H9 (cell line): ENCODE measurements around the gene FANCC. TPM values are rescaled to one million over a fixed set of nuclear protein-coding genes. Genes with fewer than 3 reads are reported as not detected.

Source experiments
- DNase-seq: peaks from one replicate; pipeline ENCODE4 v3.0.0-alpha.2; 2017
- H2AFZ ChIP-seq: one replicate; pipeline ENCODE4 v1.6.1; 2013; ENCODE audit warnings: mild to moderate bottlenecking, low read length, control low read depth, moderate library complexity
- H2AK5ac ChIP-seq: 2 replicates; pipeline ENCODE4 v1.6.1; 2013; ENCODE audit warnings: low read length, control low read depth, mixed read lengths; ENCODE audit not compliant: insufficient read length
- H2BK120ac ChIP-seq: one replicate; pipeline ENCODE4 v1.6.1; 2013; ENCODE audit warnings: low read depth, mild to moderate bottlenecking, low read length, control low read depth, inconsistent platforms; ENCODE audit not compliant: poor library complexity, severe bottlenecking
- H2BK12ac ChIP-seq: 2 replicates; pipeline ENCODE4 v1.6.1; 2013; ENCODE audit warnings: low read length, control low read depth, mixed read lengths, low read depth; ENCODE audit not compliant: insufficient read length
- H2BK15ac ChIP-seq: 2 replicates; pipeline ENCODE4 v1.6.1; 2013; ENCODE audit warnings: low read depth, low read length, control low read depth
- H2BK20ac ChIP-seq: one replicate; pipeline ENCODE4 v1.6.1; 2013; ENCODE audit warnings: low read depth, mild to moderate bottlenecking, low read length, control low read depth, inconsistent platforms; ENCODE audit not compliant: poor library complexity, severe bottlenecking
- H2BK5ac ChIP-seq: 2 replicates; pipeline ENCODE4 v1.6.1; 2013; ENCODE audit warnings: low read length, control low read depth, mixed read lengths; ENCODE audit not compliant: insufficient read length
- H3K14ac ChIP-seq: 2 replicates; pipeline ENCODE4 v1.6.1; 2013; ENCODE audit warnings: low read length, control low read depth; ENCODE audit not compliant: insufficient read depth
- H3K18ac ChIP-seq: 2 replicates; pipeline ENCODE4 v1.6.1; 2013; ENCODE audit warnings: low read depth, mild to moderate bottlenecking, mixed read lengths, low read length, control low read depth; ENCODE audit not compliant: insufficient read length
- H3K23ac ChIP-seq: 2 replicates; pipeline ENCODE4 v1.6.1; 2013; ENCODE audit warnings: low read length, control low read depth, mixed read lengths, low read depth; ENCODE audit not compliant: insufficient read length
- H3K23me2 ChIP-seq: 2 replicates; pipeline ENCODE4 v1.6.1; 2013; ENCODE audit warnings: low read depth, mild to moderate bottlenecking, mixed read lengths, low read length, control low read depth; ENCODE audit not compliant: insufficient read length, poor library complexity, severe bottlenecking
- H3K27ac ChIP-seq: 2 replicates; pipeline ENCODE4 v1.5.1; 2013; ENCODE audit warnings: low read length, control low read depth, mixed read lengths, low read depth; ENCODE audit not compliant: insufficient read length
- H3K27me3 ChIP-seq: 2 replicates; pipeline ENCODE4 v1.6.1; 2013; ENCODE audit warnings: low read length, control low read depth, inconsistent platforms; ENCODE audit not compliant: insufficient read depth
- H3K4ac ChIP-seq: 2 replicates; pipeline ENCODE4 v1.6.1; 2013; ENCODE audit warnings: low read depth, mild to moderate bottlenecking, control low read depth, inconsistent platforms, low read length, moderate library complexity
- H3K4me1 ChIP-seq: 2 replicates; pipeline ENCODE4 v1.6.1; 2013; ENCODE audit warnings: low read length, control low read depth, inconsistent platforms; ENCODE audit not compliant: insufficient read depth
- H3K4me2 ChIP-seq: 2 replicates; pipeline ENCODE4 v1.6.1; 2013; ENCODE audit warnings: low read length, control low read depth, mixed read lengths; ENCODE audit not compliant: insufficient read length, insufficient read depth
- H3K56ac ChIP-seq: 2 replicates; pipeline ENCODE4 v1.6.1; 2013; ENCODE audit warnings: low read depth, mild to moderate bottlenecking, mixed read lengths, low read length, control low read depth; ENCODE audit not compliant: insufficient read length
- H3K79me1 ChIP-seq: 2 replicates; pipeline ENCODE4 v1.6.1; 2013; ENCODE audit warnings: low read depth, mild to moderate bottlenecking, moderate library complexity, low read length, control low read depth, inconsistent platforms; ENCODE audit not compliant: insufficient read depth, poor library complexity, severe bottlenecking
- H3K79me2 ChIP-seq: 2 replicates; pipeline ENCODE4 v1.6.1; 2013; ENCODE audit warnings: low read length, control low read depth, inconsistent platforms; ENCODE audit not compliant: insufficient read depth
- H3K9ac ChIP-seq: 2 replicates; pipeline ENCODE4 v1.6.1; 2013; ENCODE audit warnings: low read length, control low read depth, mixed read lengths; ENCODE audit not compliant: insufficient read length; ENCODE audit errors: extremely low read depth
- H3K9me3 ChIP-seq: one replicate; pipeline ENCODE4 v1.6.1; 2013; ENCODE audit warnings: low read depth, low read length, inconsistent platforms; ENCODE audit not compliant: control insufficient read depth
- H3T11ph ChIP-seq: one replicate; pipeline ENCODE4 v1.6.1; 2013; ENCODE audit warnings: mild to moderate bottlenecking, low read length, control low read depth, inconsistent platforms
- H4K20me1 ChIP-seq: one replicate; pipeline ENCODE4 v1.6.1; 2013; ENCODE audit not compliant: control insufficient read depth, insufficient read length, insufficient read depth
- H4K5ac ChIP-seq: 2 replicates; pipeline ENCODE4 v1.6.1; 2013; ENCODE audit warnings: low read depth, mild to moderate bottlenecking, mixed read lengths, low read length, control low read depth; ENCODE audit not compliant: insufficient read length
- H4K8ac ChIP-seq: replicated peaks from 2 replicates; pipeline ENCODE4 v1.6.1; 2013; ENCODE audit warnings: low read length, control low read depth, mixed read lengths, low read depth; ENCODE audit not compliant: insufficient read length
- H4K91ac ChIP-seq: 2 replicates; pipeline ENCODE4 v1.6.1; 2013; ENCODE audit warnings: low read depth, mild to moderate bottlenecking, moderate library complexity, mixed read lengths, low read length, control low read depth; ENCODE audit not compliant: insufficient read length
- H3K27ac Mint-ChIP-seq, 3 experiments: 2 replicates in 2 of 3; 3 replicates in 1 of 3; pipeline ENCODE4 v1.8.0; 2020 to 2021; ENCODE audit warnings: mixed read lengths in 3 of 3, mild to moderate bottlenecking in 1 of 3, moderate library complexity in 1 of 3
- H3K27me3 Mint-ChIP-seq: 2 replicates; pipeline ENCODE4 v1.8.0; 2021; ENCODE audit warnings: low read depth, mild to moderate bottlenecking, moderate library complexity, mixed read lengths
- H3K36me3 Mint-ChIP-seq, 3 experiments: 2 replicates in 2 of 3; 3 replicates in 1 of 3; pipeline ENCODE4 v1.8.0; 2020 to 2021; ENCODE audit warnings: low read depth in 3 of 3, mixed read lengths in 3 of 3; ENCODE audit not compliant: insufficient read depth in 1 of 3
- H3K4me1 Mint-ChIP-seq, 2 experiments: 2 replicates each; pipeline ENCODE4 v1.8.0; 2020; ENCODE audit warnings: mixed read lengths in 2 of 2
- H3K4me3 Mint-ChIP-seq, 2 experiments: 2 replicates in 1 of 2; 3 replicates in 1 of 2; pipeline ENCODE4 v1.8.0; 2020 to 2021; ENCODE audit warnings: mild to moderate bottlenecking in 2 of 2, mixed read lengths in 2 of 2, moderate library complexity in 1 of 2
- H3K9me3 Mint-ChIP-seq, 2 experiments: 2 replicates in 1 of 2; 3 replicates in 1 of 2; pipeline ENCODE4 v1.8.0; 2020; ENCODE audit warnings: mild to moderate bottlenecking in 2 of 2, mixed read lengths in 2 of 2, moderate library complexity in 1 of 2
- WGBS: extraction: QIAGEN DNeasy Blood & Tissue Kit; methylation state at CpG from one replicate; pipeline ENCODE4 v1.1.7; 2013; ENCODE audit warnings: missing lambda C conversion rate, low lambda C conversion rate, mixed read lengths; ENCODE audit not compliant: insufficient read length; ENCODE audit errors: extremely low coverage; 5-methylcytosine and 5-hydroxymethylcytosine counted together
- total RNA-seq: library from RNA; stranded (reverse); gene quantifications from 2 replicates; pipeline ENCODE4 v1.2.1, GENCODE V29; 2021
- TF ChIP-seq, protein P1 (sequence below): fragments of 200-600 bp; sonication (generic); conservative IDR thresholded peaks from 3 replicates; pipeline ENCODE4 v1.8.0; 2021; ENCODE audit warnings: antibody characterized with exemption, mild to moderate bottlenecking

FANCC gene
- total RNA-seq, 1 experiment from 2014 or later = 14.6 TPM

- peaks cover 32 to 52% of the 10 kb centered on the region in 2 experiments for H3K4me1 Mint-ChIP-seq
- H3K27me3 Mint-ChIP-seq = no peaks in the 10 kb centered on the region; the same call in 1 of the 2 replicates
- Histone ChIP-seq H3K27me3 (no peaks in the 10 kb centered on the region), H3K9ac (no peak overlapping the region), H4K5ac (no peak overlapping the region), H3K79me1 (no peaks in the 10 kb centered on the region), H4K91ac (no peak overlapping the region), H3K79me2 (no peaks in the 10 kb centered on the region), H2AK5ac (no peak overlapping the region), H2BK12ac (no peak overlapping the region), H3K4me1 (no peaks in the 10 kb centered on the region; the same call in 1 of the 2 replicates), H2BK120ac (no peak overlapping the region), H2BK15ac (no peak overlapping the region), H3K9me3 (no peaks in the 10 kb centered on the region), H3K18ac (no peak overlapping the region), H3K23ac (no peak overlapping the region), H3K4ac (no peak overlapping the region), H3K56ac (no peak overlapping the region), H2BK20ac (no peak overlapping the region), H3K27ac (no peak overlapping the region), H2BK5ac (no peak overlapping the region), H3K4me2 (no peak overlapping the region), H3T11ph (no peak overlapping the region), H4K20me1 (no peaks in the 10 kb centered on the region), H4K8ac (no peak overlapping the region), H2AFZ (no peak overlapping the region), H3K23me2 (no peaks in the 10 kb centered on the region), H3K14ac (no peak overlapping the region; the same call in 1 of the 2 replicates)
- TF ChIP-seq, protein P1, sequence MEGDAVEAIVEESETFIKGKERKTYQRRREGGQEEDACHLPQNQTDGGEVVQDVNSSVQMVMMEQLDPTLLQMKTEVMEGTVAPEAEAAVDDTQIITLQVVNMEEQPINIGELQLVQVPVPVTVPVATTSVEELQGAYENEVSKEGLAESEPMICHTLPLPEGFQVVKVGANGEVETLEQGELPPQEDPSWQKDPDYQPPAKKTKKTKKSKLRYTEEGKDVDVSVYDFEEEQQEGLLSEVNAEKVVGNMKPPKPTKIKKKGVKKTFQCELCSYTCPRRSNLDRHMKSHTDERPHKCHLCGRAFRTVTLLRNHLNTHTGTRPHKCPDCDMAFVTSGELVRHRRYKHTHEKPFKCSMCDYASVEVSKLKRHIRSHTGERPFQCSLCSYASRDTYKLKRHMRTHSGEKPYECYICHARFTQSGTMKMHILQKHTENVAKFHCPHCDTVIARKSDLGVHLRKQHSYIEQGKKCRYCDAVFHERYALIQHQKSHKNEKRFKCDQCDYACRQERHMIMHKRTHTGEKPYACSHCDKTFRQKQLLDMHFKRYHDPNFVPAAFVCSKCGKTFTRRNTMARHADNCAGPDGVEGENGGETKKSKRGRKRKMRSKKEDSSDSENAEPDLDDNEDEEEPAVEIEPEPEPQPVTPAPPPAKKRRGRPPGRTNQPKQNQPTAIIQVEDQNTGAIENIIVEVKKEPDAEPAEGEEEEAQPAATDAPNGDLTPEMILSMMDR = no peak
- DNase-seq = no peak
- WGBS = no CpG with 5 or more reads among the region's 14 CpGs
- H3K36me3 Mint-ChIP-seq = 0 out of 7 replicates have a peak, but pooled peaks cover 0 to 4% (median 4%) of the 10 kb centered on the region in 3 experiments
- no peaks in the 10 kb centered on the region for H3K9me3 Mint-ChIP-seq
- H3K27ac Mint-ChIP-seq = peak overlapping the region; percentile 22 to 70 (median 61); a peak in 2 of 7 replicates
- H3K4me3 Mint-ChIP-seq = no peak overlapping the region
Observed at GRCh38 chr9:95090871-95091577, 226.5 kb downstream of the FANCC start.
